Measurements from ENCODE around the gene ZNF516. TPM values are rescaled to one million over a fixed set of nuclear protein-coding genes. Genes with fewer than 3 reads are reported as not detected.

ZNF516 gene
- total RNA-seq, 1 experiment from 2014 or later: 22.6 TPM

GRCh38 chr18:76458522-76459311 lies 36.3 kb downstream of the ZNF516 start:
- no peak overlapping the region for H4K91ac ChIP-seq (ENCODE audit: insufficient read length, low read depth, low read length)
- no peak overlapping the region for H3K27ac ChIP-seq (ENCODE audit: insufficient read length, low read depth, low read length)
- H3K79me2 ChIP-seq (ENCODE audit: insufficient read depth, low read length): no peaks in the 10 kb centered on the region; the same call in 1 of the 2 replicates
- no peak for TF ChIP-seq CTCF (conservative IDR thresholded peaks at IDR 0.05)
- H4K8ac ChIP-seq (replicated peaks; ENCODE audit: insufficient read length, low read depth, low read length): no peak overlapping the region
- H2BK12ac ChIP-seq (ENCODE audit: insufficient read length, low read depth, low read length): no peak overlapping the region
- H3K9ac ChIP-seq (ENCODE audit: extremely low read depth, insufficient read length, low read length): no peak overlapping the region
- peak overlapping the region in 1 of 3 experiments; percentile 63; a peak in 2 of 7 replicates for H3K27ac Mint-ChIP-seq
- H3K18ac ChIP-seq (ENCODE audit: insufficient read length, low read depth, low read length): no peak overlapping the region
- H2BK20ac ChIP-seq (ENCODE audit: low read depth, low read length, poor library complexity, severe bottlenecking): no peak overlapping the region
- no peaks in the 10 kb centered on the region for H3K4me1 ChIP-seq (ENCODE audit: insufficient read depth, low read length)
- H3K14ac ChIP-seq (ENCODE audit: insufficient read depth, low read length): no peak overlapping the region
- no peaks in the 10 kb centered on the region for H3K27me3 ChIP-seq (ENCODE audit: insufficient read depth, low read length)
- 0 out of 2 replicates have a peak, but pooled peaks cover 2% of the 10 kb centered on the region for H3K27me3 Mint-ChIP-seq (ENCODE audit: low read depth)
- H3K4me2 ChIP-seq (ENCODE audit: insufficient read depth, insufficient read length, low read length): no peak overlapping the region
- DNase-seq: no peak
- no peak overlapping the region for H3T11ph ChIP-seq (ENCODE audit: low read length)
- WGBS (ENCODE audit: extremely low coverage, insufficient read length, low lambda C conversion rate): no CpG with 5 or more reads among the region's 51 CpGs
- H3K4me1 Mint-ChIP-seq: peaks cover 22 to 26% of the 10 kb centered on the region in 2 experiments
- no peaks in the 10 kb centered on the region for H3K9me3 ChIP-seq (ENCODE audit: control insufficient read depth, low read depth, low read length)
- H3K23ac ChIP-seq (ENCODE audit: insufficient read length, low read depth, low read length): peak overlapping the region; percentile 99
- H3K23me2 ChIP-seq (ENCODE audit: insufficient read length, low read depth, low read length, poor library complexity, severe bottlenecking): no peaks in the 10 kb centered on the region
- no peak overlapping the region for H2BK120ac ChIP-seq (ENCODE audit: low read depth, low read length, poor library complexity, severe bottlenecking)
- H2BK15ac ChIP-seq (ENCODE audit: low read depth, low read length): no peak overlapping the region
- peak overlapping the region; percentile 80 for H4K5ac ChIP-seq (ENCODE audit: insufficient read length, low read depth, low read length)
- peaks cover 2 to 16% (median 3%) of the 10 kb centered on the region in 3 experiments; a peak in 4 of 7 replicates for H3K36me3 Mint-ChIP-seq (ENCODE audit: insufficient read depth in 1 of 3, low read depth in 3 of 3)
- H2AFZ ChIP-seq (ENCODE audit: low read length): no peak overlapping the region
- H3K4ac ChIP-seq (ENCODE audit: low read depth, low read length): no peak overlapping the region
- H3K9me3 Mint-ChIP-seq: no peaks in the 10 kb centered on the region
- no peak overlapping the region for H3K4me3 Mint-ChIP-seq
- H3K56ac ChIP-seq (ENCODE audit: insufficient read length, low read depth, low read length): no peak overlapping the region
- no peaks in the 10 kb centered on the region for H4K20me1 ChIP-seq (ENCODE audit: control insufficient read depth, insufficient read depth, insufficient read length)
- H3K79me1 ChIP-seq (ENCODE audit: insufficient read depth, low read depth, low read length, poor library complexity, severe bottlenecking): peaks cover 2% of the 10 kb centered on the region
- H2BK5ac ChIP-seq (ENCODE audit: insufficient read length, low read length): peak overlapping the region; percentile 23
- H2AK5ac ChIP-seq (ENCODE audit: insufficient read length, low read length): no peak overlapping the region

Measured in H9 (cell line).